COR-L47 (cell line): Measurements from ENCODE around the gene ANKS1B.
A peak's percentile ranks its signal among the peaks of the same experiment; 100 is the strongest.

ENCODE experiments used
- DNase-seq: peaks from one replicate; lab custom pipeline; 2025; lab: John Stamatoyannopoulos, UW

Gene ANKS1B

DNA sequence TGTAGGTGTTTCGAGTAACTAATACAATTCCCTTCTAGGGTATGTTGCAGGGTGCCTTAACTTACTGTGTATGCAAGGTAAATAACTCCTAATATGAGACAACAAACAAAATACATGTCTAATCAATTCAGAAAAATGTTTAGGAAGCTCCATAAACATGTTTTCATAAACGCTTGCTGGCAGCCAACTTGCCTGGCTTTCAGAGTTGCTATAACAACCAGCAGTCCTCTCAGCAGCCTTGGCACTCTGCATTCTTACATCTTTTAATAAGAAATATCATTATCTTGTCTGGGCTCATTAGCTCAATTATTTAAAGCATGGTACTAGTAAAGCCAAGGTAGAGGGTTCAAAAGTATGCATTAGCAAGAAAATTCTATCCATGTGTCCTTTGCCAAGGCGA is 862.2 kb downstream of the ANKS1B start:
- DNase-seq = no peak

DNA sequence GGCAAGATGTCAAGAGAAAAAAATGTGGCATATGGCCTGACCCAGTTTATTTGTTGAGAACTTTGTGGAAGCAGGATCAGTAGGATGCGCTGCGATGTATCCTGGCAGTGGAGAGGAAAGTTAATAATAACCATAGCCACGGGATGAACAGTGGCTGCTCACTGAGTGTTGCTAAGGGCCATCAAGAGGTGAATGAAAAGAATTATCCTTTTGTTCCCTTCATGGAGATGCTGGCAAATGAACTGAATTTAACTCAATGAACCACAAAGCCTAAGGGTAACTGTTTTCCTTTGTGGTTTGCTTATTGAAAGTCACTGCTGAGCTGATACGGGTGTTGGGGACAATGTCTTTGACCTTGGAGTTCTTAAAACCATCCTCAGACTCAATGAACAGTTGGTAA is 863.2 kb downstream of the ANKS1B start:
- no peak for DNase-seq

DNA sequence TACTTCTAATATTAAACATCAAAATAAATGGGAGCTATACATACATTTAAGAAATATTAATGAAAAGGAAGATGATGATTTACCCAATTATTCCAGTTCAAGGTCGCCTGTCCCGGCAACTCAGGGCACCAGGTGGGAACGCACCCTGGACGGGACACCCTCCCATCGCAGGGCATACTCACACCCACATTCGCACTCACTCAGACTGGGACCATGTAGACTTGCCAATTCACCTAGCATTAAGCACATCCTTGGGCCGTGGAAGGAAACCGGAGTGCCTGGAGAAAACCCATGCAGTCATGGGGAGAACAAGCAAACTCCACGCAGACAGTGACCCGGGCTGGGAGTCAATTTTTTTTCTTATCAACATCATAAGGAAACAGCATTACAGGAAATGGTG is 864.8 kb downstream of the ANKS1B start:
- DNase-seq = no peak

DNA sequence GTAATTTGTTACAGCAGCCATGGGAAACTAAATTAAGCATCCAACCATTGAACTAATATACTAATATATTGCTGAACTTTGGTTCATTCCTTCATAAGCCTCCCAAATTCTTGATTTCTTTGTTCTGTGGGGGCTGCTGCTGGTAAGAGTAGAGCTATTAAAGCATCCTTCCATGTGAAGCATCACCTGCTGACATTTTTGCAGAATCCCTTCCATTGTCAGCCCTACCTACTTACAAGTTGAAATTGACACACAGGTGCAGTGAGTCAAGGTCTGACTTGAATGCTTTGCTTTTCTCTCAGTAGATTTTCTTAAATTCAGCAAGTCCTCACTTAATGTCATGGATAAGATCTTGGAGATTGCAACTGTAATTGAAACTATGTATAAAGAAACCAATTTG is 865.3 kb downstream of the ANKS1B start:
- DNase-seq = no peak

DNA sequence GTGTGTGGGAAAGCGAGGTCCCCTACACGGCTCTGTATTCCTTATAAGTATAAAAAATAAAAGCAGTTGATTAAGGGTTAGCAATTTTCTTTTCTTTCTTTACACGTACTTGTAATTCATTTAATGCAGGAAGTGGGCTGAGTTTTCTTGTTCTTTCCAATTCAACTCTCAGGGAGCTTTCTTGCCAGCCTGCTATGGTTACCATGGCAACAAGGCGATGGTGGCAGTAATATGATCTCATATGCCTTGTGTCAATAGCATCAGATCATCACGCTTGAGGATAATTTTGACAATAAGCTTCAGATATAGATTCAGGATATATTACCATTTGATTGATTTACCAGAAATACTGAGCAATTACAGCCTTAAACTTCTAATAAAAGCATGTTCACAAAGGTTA is 873.1 kb downstream of the ANKS1B start:
- DNase-seq = peak; percentile 85

DNA sequence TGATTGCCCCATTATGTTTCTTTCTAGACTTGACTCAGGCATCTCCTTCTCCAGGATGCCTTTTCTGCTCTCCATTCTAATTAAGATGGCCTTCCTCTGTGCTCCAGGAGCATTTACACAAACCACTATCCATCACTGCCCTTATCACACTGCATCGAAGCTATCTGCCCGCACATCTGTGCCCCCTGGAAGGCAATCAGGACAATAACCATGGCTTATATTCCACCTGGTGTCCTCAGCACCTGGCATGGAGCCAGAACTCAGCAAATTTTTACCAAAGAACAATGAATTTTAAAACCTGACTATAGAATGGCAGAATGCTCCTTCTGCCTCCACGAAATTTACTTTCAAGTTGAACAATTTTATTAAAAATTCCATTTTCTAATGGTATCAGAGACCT is 873.9 kb downstream of the ANKS1B start:
- DNase-seq = peak; percentile 57

DNA sequence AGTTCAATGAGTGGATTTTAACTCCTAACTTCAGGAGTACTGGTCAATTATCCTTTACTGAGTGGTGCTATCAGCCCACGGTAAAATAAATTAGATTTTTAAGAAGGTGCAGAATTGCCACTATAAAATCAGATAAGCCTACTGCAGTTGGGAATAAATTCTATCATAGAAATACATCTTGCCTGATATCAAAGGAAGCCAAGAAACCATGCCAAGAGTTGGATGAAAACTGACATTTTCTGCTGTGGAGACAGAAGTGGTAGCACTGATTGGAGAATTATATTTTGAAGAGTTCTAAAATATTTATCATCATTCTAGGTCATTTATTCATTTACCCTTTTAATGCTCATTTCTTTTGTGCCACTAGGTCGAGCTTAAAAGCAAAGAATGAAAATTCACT is 874.5 kb downstream of the ANKS1B start:
- DNase-seq = no peak

DNA sequence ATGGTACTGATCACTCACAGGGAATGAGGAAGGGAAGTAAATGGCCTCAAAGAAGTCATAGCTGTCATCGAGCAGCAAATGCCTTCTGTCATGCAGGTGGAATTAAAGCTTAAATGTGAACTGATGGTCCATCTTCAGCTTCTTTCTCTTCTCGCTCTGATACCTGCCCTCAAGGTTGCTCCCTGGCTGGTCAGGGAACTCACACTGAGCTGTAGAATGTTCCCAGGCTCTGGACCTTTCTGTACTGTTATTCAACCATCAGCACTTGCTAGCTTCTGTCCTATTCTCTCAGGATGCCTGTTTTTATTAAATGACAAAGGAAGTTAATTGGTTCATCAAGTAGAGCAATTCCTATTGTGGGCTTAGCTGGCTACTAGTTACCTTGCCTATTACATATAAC is 875.8 kb downstream of the ANKS1B start:
- no peak for DNase-seq

DNA sequence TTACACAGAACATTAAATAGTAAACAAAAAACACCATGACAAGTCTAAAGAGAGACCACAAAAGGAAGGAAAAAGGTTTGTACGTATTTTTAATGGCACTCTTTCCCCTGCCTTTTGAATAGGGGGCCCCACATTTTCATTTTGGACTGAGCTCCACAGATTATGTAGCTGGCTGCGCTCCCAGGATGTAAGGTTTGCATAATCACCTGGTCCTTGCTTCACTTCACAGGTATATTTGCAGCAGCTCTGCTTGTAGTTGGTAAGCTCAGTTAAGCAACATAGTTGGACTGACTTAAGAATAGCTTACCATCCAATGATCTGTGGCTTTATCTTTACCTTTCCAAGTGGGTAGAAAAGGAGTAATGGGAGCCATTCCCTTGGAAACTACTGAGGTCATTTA is 885.0 kb downstream of the ANKS1B start:
- DNase-seq = no peak

DNA sequence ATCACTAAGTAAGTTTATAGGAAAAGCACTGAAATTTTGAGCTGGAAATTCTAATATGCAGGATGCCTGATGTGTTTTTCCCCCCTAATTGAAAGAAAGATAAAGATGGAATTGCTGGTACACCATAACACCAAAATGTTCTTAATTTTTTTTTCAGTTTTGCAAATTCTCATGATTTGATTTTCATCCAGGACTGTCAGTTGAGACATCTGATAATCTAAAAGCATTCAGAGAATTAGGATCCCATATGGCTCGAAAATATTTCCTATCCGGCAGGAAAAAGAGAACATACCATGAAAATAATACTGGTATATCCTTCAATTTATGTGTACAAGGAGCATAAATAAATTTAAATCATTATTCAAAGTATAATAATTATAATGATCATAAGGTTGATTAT is 887.6 kb downstream of the ANKS1B start:
- DNase-seq = no peak

DNA sequence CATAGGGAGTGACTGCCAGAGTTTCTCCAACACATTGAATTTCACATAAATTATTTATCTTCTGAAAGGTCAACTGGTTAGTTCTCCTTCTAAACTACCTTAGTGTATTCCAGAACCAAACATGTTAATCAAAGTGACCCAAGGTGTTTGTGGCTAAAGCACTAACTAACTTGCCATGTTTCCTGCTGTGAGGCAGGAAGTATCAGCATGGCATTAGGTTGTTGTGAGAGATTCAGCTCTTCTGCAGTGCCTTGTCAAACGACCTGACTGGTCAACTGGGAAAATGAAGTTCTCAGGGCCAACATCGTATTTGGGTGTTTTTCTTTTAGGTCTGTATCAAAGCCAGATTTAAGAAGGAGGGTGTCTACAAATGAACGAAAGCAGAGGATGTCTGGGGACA is 891.6 kb downstream of the ANKS1B start:
- DNase-seq = no peak

DNA sequence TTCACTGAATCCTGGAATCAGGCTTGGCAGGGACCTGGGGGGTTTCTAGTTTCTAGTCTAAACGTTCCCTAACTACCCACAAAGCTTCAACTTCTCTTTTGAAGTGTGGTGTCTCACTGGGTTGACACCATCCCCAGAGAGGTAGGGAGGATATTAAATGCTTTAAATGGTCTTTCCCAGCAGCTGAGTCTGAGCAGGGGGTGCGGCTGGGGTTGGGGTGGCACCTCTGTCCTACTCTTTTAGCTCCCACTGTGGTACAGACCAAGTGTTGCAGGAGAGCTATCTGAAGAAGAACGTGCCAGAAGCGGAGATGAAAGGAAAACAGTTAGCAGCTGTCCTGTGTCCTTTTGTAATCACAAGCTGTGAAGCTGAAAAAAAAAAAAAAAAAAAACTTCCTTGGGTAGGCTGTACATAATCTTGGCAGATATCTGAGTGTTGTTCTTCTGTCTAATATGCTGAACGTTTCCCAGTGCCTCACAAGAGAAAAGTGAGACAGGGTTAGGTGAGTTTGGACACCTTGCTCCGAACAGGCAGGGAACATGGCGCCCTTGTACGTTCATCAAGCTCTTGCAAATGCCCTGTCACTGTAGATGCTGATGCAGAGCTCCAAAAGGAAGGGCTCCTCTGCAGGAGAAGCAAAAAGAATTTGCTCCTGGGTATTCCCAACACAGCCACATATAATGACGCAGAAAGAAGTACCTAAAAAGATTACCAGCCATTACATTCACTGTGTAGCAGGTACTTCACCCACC is 892.5 kb downstream of the ANKS1B start:
- DNase-seq = no peak

DNA sequence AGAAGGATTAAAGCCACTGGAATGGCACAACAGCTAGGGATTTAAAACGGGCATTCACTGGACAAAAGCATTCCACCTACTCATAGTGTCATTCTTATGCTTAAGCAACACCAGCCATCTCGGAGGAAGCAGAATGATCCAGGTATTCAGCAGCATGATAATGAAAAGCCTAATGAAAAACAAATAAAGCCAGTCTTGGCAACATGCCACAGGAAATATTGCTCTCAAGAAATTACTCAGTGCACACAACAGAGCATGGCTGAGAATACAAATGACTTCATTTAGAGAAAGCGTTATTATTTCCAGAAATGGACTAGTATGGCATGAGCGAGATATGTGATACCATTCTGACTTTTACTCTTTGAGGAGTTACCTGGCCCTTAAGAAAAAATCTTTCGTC is 897.5 kb downstream of the ANKS1B start:
- peak; percentile 92 for DNase-seq

DNA sequence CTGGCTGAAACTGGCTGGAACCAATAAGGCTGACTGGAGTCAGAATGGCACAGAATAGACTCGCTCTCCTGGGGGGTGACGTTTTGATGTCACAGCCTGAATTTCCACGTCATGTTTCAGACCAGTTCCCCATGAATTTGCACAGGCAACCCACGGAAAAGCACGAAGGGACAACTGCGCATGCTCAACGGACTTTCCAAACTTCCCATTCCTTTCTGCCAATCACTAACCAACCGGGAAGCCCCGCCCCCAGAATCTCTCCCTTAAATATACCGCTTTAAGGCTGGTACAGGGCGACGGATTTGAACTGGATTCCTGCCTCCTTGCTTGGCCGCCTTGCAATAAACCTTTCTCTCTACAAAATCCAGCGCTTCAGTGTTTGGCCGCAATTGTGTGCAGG is 904.9 kb downstream of the ANKS1B start:
- DNase-seq = no peak

DNA sequence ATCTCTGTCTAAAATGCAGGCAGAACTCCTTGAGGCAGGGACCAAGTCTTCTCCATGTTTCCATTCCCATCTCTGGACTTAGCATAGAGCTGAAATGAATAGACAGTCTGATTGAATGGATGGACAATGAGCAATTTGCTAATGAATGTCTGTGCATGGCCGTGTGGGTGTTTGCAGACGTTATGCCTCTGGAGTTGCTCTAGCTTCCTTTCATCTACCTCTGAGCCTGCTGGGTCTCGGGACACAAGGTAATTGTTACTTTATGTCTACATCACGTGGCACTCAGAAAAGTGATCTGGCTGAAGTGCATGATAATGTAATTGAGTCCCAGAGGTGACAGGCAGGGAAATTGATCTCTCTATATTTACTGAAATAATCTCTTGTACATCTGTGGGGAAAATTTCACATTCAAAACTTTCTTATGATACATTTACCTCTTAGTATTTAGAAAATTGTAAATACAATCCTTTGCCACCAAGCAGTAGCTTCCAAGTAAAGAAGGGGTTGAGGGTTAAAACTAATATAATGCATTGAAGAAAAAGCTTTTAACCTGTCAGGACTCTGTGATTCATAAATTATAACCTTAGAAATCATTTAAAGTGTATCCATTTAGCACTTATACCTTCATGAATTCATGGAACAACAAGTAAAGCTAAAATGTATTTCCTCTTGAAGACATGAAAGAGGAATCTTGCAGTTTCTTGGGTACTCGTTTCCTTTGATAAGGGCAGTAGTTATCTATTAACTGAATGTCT is 915.6 kb downstream of the ANKS1B start:
- peak; percentile 60 for DNase-seq

DNA sequence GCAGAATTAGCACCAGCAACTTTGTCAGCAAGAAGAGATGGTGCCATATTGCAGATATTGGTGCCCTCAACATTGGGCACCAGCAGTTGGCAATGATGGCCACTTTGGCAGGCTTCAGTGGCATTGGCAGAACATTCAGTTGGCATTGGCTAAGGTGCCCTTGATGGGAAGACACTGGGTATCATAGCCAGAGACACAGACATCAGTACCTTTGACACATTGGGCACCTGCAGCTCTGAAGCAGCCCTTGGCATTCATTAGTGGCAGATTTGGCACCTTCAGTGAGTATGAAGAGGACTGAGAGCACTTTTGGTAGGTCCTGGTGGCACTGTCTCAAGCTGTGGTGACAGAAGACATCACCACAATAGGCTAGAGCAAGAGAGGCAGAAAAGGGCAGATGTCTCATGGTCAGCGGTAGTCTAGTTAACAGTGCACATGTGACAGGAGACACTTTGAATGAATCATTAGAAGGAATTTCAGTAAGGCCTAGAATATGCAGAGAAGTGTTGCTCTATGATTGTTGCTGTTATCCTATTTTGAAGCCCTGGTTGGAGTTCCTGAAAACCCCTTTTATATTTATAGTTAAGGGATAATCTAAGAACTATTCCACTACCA is 917.5 kb downstream of the ANKS1B start:
- DNase-seq = no peak

DNA sequence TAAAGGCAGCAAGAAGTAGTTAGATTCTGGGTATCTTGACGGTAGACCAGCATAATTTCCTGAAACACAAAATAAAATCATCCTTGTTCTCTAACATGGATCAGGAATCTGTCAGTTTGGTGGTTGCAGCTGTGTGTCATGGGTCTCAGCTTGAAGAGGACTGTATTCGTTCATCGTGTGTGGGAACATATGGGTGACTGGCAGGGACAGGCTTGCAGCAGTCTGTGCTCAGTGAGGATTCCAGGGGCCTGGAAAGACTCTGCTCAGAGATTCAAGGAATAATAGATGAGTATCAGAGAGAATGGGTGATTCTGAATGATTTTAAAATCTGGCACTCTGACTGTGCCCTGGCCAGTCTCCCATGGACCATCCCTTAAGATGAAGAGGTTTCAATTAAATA is 918.0 kb downstream of the ANKS1B start:
- DNase-seq = no peak

DNA sequence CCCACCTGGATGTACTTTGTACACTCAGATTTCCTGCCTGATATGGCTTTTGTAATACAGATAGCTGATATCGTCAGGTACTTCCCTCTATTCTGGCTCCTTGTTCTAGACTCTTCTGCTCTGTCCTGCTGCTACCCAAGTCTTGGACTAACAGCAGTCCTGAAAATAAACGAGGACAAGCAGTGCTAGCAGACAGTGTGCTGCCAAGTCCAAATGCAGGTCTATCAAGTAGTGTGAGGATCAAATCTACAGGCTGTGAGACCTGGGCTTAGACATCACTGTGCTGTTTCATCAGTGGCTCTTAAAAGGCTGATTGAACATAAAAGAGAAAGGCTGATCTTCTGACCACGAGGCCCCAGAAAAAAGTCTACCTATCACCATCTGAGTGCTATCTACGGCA is 921.6 kb downstream of the ANKS1B start:
- DNase-seq = no peak

DNA sequence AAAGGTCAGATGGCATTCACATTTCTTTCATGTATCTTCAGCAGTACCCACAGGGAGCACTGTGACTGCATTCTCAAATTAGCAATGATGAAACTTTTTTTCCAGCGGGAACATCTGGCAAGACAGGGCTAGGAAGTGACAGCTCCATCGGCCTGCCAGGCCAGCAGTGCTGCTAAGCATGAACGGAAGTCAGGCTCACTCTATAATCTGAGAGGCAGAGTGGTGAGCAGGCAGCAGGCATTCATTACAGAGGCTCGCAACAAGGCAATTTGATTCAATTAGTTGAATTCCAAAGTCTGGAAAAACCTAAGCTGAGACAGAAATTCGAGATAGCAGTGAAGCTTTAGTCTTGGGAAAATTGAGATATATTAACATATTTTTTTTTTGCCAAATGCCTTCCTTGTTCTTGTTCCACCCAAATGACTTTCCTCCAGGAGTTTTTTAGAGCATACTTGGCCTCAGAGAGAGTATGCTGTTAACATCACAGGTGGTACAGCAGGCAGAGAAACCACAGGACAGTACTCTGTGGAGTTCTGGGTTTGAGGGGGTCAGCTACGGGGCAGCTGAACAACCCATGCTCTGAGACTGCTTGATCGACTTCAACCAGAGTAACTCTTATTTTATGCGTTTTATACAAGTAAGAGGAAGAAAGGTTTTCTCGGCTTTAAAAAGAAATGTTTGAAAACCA is 924.8 kb downstream of the ANKS1B start:
- no peak for DNase-seq

DNA sequence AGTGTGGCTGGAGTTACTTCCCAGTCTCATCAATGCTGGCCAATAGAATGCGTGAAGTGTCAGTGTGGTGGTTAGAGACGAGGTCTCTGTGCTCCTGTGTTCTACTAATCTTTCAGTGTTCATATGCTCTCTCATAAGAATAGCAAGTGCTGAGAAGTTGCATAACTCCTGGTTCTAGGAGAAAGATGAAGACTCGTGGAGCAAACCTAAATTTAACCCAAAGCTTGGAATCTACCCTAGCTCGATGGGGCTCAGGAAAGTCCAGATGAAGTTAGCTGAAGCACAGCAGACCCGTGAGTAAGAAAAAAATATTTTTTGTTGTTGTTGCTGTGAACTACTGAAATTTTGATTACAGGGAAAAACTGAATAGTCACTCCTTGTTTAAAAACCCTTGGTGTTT is 927.1 kb downstream of the ANKS1B start:
- no peak for DNase-seq

DNA sequence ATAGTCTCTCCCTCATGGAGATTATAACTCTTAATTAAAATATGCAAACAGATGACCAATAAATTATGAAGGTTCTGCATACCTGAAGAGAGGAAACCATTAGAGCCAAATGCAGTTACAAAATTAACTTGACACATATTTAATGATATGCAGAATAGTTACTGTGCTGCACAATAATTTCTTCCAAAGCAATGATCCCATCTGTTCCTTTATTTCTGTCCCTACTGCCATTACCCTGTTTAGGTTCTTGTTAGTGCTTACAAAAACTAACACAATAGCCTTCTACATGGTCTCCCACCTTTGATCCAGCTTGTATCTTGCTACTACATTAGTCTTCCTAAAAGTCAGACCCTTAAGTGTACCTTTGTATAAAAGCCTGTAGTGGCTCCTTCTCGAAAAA is 928.5 kb downstream of the ANKS1B start:
- no peak for DNase-seq

DNA sequence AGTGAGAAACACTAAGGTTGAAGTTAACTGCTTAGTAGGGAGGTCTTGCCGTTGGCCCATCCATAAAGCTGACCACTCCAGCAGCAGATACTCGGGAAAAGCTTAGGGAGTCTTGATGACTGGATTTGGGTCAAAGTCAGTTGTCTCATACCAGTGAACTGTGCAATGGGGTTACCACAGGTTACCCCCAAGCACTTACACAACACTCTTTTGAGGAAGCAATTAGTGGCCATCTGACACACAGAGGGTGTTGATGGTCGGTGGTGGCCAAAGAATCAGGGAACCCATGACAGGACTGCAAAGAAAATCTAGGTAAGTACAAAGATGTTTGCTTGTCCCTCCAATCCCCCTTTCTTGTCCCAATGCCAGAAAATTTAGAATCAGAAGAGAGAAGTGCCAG is 929.4 kb downstream of the ANKS1B start:
- no peak for DNase-seq

DNA sequence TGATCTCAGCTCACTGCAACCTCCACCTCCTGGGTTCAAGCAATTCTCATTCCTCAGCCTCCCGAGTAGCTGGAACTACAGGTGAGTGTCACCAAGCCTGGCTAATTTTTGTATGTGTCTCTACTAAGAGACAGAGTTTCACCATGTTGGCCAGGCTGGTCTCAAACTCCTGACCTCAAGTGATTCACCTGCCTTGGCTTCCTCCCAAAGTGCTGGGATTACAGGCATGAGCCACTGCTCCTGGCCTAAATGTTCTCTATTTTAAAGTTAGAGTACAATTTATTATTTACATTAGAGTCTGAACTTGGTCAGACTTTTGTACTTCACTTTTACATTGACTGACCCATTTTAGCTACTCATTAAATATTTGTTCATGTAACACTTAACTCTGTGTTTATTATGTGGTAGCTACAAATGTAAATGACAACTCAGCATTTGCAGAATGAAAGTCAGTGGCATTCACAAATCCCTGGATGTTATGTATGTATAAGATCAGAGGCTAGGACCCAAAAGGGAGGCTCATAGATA is 930.1 kb downstream of the ANKS1B start:
- no peak for DNase-seq
